ENCODE data around the gene CLSTN2.

DNA sequence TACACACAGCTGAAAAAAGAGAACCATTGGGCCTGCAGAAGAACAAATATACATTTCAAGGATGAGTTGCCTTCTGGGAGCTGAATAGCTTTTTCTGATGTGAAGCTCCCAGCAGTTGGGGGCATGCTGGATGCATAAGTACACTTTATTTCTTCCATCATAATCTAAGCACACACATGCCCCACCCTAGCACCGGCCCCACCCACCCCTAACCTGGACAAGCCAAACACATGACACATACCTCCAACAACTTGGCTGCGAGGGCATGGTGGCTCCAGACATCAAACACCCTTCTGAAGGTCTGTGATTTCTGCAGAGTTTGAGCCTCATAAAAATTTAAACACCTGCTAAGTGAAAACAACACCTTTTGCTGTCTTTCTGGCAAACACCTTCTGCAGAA, 435.7 kb downstream of the CLSTN2 start:
- TF ChIP-seq, protein P1, sequence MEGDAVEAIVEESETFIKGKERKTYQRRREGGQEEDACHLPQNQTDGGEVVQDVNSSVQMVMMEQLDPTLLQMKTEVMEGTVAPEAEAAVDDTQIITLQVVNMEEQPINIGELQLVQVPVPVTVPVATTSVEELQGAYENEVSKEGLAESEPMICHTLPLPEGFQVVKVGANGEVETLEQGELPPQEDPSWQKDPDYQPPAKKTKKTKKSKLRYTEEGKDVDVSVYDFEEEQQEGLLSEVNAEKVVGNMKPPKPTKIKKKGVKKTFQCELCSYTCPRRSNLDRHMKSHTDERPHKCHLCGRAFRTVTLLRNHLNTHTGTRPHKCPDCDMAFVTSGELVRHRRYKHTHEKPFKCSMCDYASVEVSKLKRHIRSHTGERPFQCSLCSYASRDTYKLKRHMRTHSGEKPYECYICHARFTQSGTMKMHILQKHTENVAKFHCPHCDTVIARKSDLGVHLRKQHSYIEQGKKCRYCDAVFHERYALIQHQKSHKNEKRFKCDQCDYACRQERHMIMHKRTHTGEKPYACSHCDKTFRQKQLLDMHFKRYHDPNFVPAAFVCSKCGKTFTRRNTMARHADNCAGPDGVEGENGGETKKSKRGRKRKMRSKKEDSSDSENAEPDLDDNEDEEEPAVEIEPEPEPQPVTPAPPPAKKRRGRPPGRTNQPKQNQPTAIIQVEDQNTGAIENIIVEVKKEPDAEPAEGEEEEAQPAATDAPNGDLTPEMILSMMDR (IDR thresholded peaks at IDR 0.05; ENCODE audit: poor library complexity): no peak
- TF ChIP-seq EZH2phosphoT487 (IDR thresholded peaks at IDR 0.05; ENCODE audit: low read depth, severe bottlenecking, unreplicated experiment) (no peak), EZH2 (IDR thresholded peaks at IDR 0.05; ENCODE audit: borderline replicate concordance) (no peak)

All from hepatocyte (in vitro differentiated cells).